HepG2 (cell line): ENCODE results near the gene ANKRD65. TPM values are rescaled to one million over a fixed set of nuclear protein-coding genes. Genes with fewer than 3 reads are reported as not detected.
A peak's percentile ranks its signal among the peaks of the same experiment; 100 is the strongest.

ENCODE experiments used
- CREM ChIP-seq, 2 experiments: sonication (generic) in 1 of 2; formaldehyde crosslinking in 1 of 2; IDR thresholded peaks; 2 replicates each; pipeline versions ENCODE4 v1.4.0 to v1.6.1; 2016 to 2020; ENCODE audit warnings: antibody characterized with exemption in 1 of 2, mild to moderate bottlenecking in 1 of 2, missing genetic modification reagents in 1 of 2
- DMAP1 ChIP-seq: IDR thresholded peaks from 2 replicates; pipeline ENCODE4 v1.6.1; 2016
- GABPA ChIP-seq, 2 experiments: IDR thresholded peaks; 2 replicates each; pipeline ENCODE4 v1.6.1; 2011 to 2016; ENCODE audit warnings: low read depth in 2 of 2, low read length in 1 of 2, missing biosample characterization in 1 of 2, missing genetic modification characterization in 1 of 2
- NBN ChIP-seq: fragments of 450-650 bp; conservative IDR thresholded peaks from 2 replicates; pipeline ENCODE4 v1.6.1; 2017
- NFYC ChIP-seq: IDR thresholded peaks from 2 replicates; pipeline ENCODE4 v1.6.1; 2016; ENCODE audit warnings: missing genetic modification reagents, missing compliant biosample characterization
- RAD21 ChIP-seq: fragments of 450-650 bp; formaldehyde crosslinking; IDR thresholded peaks from 2 replicates; pipeline ENCODE4 v1.5.0; 2020; ENCODE audit warnings: mild to moderate bottlenecking
- SMAD9 ChIP-seq: sonication (generic); formaldehyde crosslinking; IDR thresholded peaks from 2 replicates; pipeline ENCODE4 v1.5.1; 2020; ENCODE audit warnings: mild to moderate bottlenecking, missing genetic modification reagents
- TBL1XR1 ChIP-seq: fragments of 150-350 bp; IDR thresholded peaks from 2 replicates; pipeline ENCODE4 v1.6.1; 2014; ENCODE audit warnings: borderline replicate concordance, low read length; ENCODE audit not compliant: partially characterized antibody
- ZNF33A ChIP-seq: sonication (generic); formaldehyde crosslinking; IDR thresholded peaks from 2 replicates; pipeline ENCODE4 v1.5.1; 2020; ENCODE audit warnings: missing genetic modification reagents, mild to moderate bottlenecking, moderate library complexity, borderline replicate concordance
- ZSCAN29 ChIP-seq: sonication (generic); formaldehyde crosslinking; conservative IDR thresholded peaks from 2 replicates; pipeline ENCODE4 v1.4.0; 2020; ENCODE audit warnings: mild to moderate bottlenecking, missing genetic modification reagents
- polyA plus RNA-seq, 8 experiments: library from polyadenylated mRNA; depleted of rRNA in 3 of 8; stranded (reverse) in 7 of 8; unstranded in 1 of 8; fragments of >200 nt; fragmentation: Illumina TruSeq in 4 of 8; extraction: Trizol in 4 of 8; gene quantifications; 2 replicates each; pipeline versions ENCODE4 v1.2.1 to v1.2.3, GENCODE V29; 2011 to 2016; ENCODE audit warnings: low read depth in 4 of 8, missing spikeins in 1 of 8, mixed read lengths in 1 of 8; ENCODE audit not compliant: insufficient read depth in 1 of 8
- total RNA-seq, 5 experiments: library from RNA; depleted of rRNA; stranded (reverse); fragments of >200 nt; fragmentation: Illumina TruSeq; extraction: Trizol; gene quantifications; 2 replicates each; pipeline ENCODE4 v1.2.3, GENCODE V29; 2016; ENCODE audit warnings: low read depth in 1 of 5
- TF ChIP-seq, protein P1 (sequence below): IDR thresholded peaks from 2 replicates; pipeline ENCODE4 v1.6.1; 2016; ENCODE audit warnings: missing biosample characterization, missing genetic modification reagents, low read depth
- TF ChIP-seq, protein P2 (sequence below), 2 experiments: fragments of 450-650 bp in 1 of 2; sonication (generic) in 1 of 2; formaldehyde crosslinking in 1 of 2; IDR thresholded peaks; 2 replicates each; pipeline versions ENCODE4 v1.6.1 to v1.8.0; 2016 to 2022; ENCODE audit warnings: antibody characterized with exemption in 1 of 2, mild to moderate bottlenecking in 1 of 2, missing genetic modification reagents in 1 of 2
- TF ChIP-seq, protein P3 (sequence below): IDR thresholded peaks from 2 replicates; pipeline ENCODE4 v1.6.1; 2016; ENCODE audit warnings: missing compliant biosample characterization, missing genetic modification reagents, borderline replicate concordance
- TF ChIP-seq, protein P4 (sequence below): sonication (generic); formaldehyde crosslinking; IDR thresholded peaks from 2 replicates; pipeline ENCODE4 v1.5.1; 2020; ENCODE audit warnings: missing genetic modification reagents, mild to moderate bottlenecking, borderline replicate concordance

Gene ANKRD65
- total and polyA plus RNA-seq, 2 of the 13 experiments (the other 11 are each of a cell fraction or from before 2014, with no cell fraction given), result 12.1 to 30.1 TPM

DNA sequence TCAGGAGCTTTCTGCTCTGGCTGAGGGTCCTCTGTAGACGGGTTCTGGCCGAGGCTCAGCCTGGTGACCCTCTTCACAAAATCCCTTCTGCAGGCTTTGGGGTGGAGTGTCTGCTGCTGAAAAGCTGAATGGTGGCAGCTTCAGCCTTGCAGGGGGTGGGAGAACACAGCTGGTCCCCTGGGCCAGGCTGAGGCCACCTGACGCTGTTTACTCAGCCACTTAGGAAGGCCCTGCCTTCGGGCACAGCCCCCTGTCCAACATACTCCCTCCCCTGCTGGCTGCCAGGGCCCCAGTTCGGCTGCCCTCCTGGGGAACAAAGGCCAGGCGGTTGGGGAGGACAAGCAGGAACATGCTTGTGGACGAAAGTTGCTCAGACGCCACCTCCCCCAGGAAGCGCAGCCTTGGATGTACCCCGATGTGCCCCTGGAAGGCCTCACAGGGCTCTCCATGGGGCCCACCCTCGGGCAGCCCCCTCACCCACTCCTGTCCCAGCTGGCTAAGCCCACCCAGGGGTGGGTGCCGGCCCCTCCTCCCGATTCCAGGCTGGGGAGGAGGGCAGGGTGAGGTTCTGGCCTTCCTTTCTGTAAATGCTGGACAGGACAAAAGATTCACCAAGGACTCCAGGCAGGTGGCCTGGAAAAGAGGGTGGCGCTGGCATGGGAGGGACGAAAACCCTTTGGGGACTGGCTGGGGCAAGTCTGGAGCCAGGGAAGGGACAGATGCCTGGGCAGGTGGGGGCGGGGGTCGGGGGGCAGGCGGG lies at the start of gene ANKRD65 (continued):
- TF ChIP-seq, protein P1, sequence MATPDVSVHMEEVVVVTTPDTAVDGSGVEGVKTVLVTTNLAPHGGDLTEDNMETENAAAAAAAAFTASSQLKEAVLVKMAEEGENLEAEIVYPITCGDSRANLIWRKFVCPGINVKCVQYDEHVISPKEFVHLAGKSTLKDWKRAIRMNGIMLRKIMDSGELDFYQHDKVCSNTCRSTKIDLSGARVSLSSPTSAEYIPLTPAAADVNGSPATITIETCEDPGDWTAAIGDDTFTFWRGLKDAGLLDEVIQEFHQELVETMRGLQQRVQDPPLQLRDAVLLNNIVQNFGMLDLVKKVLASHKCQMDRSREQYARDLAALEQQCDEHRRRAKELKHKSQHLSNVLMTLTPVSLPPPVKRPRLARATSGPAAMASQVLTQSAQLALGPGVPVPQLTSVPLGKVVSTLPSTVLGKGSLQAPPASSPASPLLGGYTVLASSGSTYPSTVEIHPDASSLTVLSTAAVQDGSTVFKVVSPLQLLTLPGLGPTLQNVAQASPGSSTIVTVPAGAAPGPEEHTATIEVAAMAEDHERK (CRISPR knock-in tag), result no peak
- no peak for TF ChIP-seq ZNF33A
- TF ChIP-seq, protein P2, sequence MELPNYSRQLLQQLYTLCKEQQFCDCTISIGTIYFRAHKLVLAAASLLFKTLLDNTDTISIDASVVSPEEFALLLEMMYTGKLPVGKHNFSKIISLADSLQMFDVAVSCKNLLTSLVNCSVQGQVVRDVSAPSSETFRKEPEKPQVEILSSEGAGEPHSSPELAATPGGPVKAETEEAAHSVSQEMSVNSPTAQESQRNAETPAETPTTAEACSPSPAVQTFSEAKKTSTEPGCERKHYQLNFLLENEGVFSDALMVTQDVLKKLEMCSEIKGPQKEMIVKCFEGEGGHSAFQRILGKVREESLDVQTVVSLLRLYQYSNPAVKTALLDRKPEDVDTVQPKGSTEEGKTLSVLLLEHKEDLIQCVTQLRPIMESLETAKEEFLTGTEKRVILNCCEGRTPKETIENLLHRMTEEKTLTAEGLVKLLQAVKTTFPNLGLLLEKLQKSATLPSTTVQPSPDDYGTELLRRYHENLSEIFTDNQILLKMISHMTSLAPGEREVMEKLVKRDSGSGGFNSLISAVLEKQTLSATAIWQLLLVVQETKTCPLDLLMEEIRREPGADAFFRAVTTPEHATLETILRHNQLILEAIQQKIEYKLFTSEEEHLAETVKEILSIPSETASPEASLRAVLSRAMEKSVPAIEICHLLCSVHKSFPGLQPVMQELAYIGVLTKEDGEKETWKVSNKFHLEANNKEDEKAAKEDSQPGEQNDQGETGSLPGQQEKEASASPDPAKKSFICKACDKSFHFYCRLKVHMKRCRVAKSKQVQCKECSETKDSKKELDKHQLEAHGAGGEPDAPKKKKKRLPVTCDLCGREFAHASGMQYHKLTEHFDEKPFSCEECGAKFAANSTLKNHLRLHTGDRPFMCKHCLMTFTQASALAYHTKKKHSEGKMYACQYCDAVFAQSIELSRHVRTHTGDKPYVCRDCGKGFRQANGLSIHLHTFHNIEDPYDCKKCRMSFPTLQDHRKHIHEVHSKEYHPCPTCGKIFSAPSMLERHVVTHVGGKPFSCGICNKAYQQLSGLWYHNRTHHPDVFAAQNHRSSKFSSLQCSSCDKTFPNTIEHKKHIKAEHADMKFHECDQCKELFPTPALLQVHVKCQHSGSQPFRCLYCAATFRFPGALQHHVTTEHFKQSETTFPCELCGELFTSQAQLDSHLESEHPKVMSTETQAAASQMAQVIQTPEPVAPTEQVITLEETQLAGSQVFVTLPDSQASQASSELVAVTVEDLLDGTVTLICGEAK (IDR thresholded peaks at IDR 0.05), result no peak
- TF ChIP-seq, protein P2 (CRISPR knock-in tag; IDR thresholded peaks at IDR 0.05), result no peak
- no peak for TF ChIP-seq NFYC (CRISPR knock-in tag)
- 0 out of 2 replicates have a peak, but pooled peaks have one; percentile 71 for TF ChIP-seq DMAP1 (CRISPR knock-in tag)
- no peak for TF ChIP-seq TBL1XR1
- TF ChIP-seq NBN, result no peak
- TF ChIP-seq CREM (IDR thresholded peaks at IDR 0.05), result no peak
- TF ChIP-seq CREM (CRISPR knock-in tag; IDR thresholded peaks at IDR 0.05), result no peak
- TF ChIP-seq, protein P3, sequence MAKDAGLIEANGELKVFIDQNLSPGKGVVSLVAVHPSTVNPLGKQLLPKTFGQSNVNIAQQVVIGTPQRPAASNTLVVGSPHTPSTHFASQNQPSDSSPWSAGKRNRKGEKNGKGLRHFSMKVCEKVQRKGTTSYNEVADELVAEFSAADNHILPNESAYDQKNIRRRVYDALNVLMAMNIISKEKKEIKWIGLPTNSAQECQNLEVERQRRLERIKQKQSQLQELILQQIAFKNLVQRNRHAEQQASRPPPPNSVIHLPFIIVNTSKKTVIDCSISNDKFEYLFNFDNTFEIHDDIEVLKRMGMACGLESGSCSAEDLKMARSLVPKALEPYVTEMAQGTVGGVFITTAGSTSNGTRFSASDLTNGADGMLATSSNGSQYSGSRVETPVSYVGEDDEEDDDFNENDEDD (CRISPR knock-in tag), result peak; percentile 34; the same call in 1 of the 2 replicates
- TF ChIP-seq RAD21 (CRISPR knock-in tag), result no peak
- TF ChIP-seq SMAD9 (CRISPR knock-in tag), result no peak
- 0 out of 2 replicates have a peak, but pooled peaks have one; percentile 53 for TF ChIP-seq ZSCAN29
- TF ChIP-seq, protein P4, sequence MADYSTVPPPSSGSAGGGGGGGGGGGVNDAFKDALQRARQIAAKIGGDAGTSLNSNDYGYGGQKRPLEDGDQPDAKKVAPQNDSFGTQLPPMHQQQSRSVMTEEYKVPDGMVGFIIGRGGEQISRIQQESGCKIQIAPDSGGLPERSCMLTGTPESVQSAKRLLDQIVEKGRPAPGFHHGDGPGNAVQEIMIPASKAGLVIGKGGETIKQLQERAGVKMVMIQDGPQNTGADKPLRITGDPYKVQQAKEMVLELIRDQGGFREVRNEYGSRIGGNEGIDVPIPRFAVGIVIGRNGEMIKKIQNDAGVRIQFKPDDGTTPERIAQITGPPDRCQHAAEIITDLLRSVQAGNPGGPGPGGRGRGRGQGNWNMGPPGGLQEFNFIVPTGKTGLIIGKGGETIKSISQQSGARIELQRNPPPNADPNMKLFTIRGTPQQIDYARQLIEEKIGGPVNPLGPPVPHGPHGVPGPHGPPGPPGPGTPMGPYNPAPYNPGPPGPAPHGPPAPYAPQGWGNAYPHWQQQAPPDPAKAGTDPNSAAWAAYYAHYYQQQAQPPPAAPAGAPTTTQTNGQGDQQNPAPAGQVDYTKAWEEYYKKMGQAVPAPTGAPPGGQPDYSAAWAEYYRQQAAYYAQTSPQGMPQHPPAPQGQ, result no peak
- TF ChIP-seq GABPA (IDR thresholded peaks at IDR 0.05; ENCODE audit: low read depth, low read length), result no peak
- TF ChIP-seq GABPA (CRISPR knock-in tag; IDR thresholded peaks at IDR 0.05; ENCODE audit: low read depth), result no peak
